ENCODE results near the gene DHX16. TPM values are rescaled to one million over a fixed set of nuclear protein-coding genes. Genes with fewer than 3 reads are reported as not detected.

DHX16 gene
- total and polyA plus RNA-seq, 9 of the 15 experiments (the other 6 are each of a cell fraction or from before 2014, with no cell fraction given), result 14.6 to 66.1 (median 47.5) TPM

DNA sequence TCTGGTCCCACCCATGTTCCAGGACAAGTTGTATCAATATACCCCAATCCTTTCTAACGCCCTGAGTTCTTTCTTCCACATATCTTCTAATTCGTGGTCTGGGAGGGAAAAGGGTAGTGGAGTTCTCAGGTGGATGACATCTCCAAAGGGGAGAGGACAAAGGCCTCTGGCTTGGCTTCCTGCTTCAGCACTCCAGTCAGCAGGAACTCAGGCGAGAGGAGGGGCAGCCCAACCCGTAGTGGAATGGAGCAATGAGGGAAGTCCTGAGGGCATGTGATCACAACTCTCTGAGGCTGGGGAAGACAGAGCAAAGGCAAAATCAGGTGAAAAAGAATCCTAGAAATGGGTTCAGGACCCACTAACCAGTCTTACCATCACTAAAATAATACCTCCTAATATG lies 27.5 kb upstream of the DHX16 start (continued):
- TF ChIP-seq, protein P1, sequence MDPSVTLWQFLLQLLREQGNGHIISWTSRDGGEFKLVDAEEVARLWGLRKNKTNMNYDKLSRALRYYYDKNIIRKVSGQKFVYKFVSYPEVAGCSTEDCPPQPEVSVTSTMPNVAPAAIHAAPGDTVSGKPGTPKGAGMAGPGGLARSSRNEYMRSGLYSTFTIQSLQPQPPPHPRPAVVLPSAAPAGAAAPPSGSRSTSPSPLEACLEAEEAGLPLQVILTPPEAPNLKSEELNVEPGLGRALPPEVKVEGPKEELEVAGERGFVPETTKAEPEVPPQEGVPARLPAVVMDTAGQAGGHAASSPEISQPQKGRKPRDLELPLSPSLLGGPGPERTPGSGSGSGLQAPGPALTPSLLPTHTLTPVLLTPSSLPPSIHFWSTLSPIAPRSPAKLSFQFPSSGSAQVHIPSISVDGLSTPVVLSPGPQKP (CRISPR knock-in tag; IDR thresholded peaks at IDR 0.05), result no peak
- TF ChIP-seq NCOA4 (IDR thresholded peaks at IDR 0.05; ENCODE audit: partially characterized antibody), result no peak
- TF ChIP-seq FOS (IDR thresholded peaks at IDR 0.05; ENCODE audit: extremely low read depth, insufficient read length), result no peak

DNA sequence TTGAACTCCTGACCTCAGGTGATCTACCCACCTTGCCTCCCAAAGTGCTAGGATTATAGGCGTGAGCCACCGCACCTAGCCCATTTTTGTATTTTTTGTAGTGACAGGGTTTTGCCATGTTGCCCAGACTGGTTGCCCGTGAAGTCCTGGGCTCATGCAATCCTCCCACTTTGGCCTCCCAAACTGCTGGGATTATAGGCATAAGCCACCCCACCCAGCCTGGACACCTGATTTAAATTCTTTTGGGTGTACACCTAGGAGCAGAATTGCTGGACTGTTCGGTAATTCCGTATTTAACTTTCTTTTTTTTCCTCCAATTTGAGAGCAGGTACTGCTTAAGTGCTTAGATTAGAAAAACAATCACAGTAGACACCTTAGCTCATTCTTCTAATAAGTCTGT lies 23.6 kb upstream of the DHX16 start:
- no peak overlapping the region for H3K4me3 ChIP-seq
- no peak overlapping the region for H3K4me2 ChIP-seq (ENCODE audit: insufficient read depth, low read length)
- FAIRE-seq, result no peak
- no peaks in the 10 kb centered on the region for H3K9me3 ChIP-seq (replicated peaks; ENCODE audit: control insufficient read depth, insufficient read depth, low read depth, low read length)
- in situ Hi-C loops (cut with MboI), result no loop called here
- H3K27ac ChIP-seq (ENCODE audit: extremely low read depth, low read depth, low read length), result no peak overlapping the region
- peaks cover 13% of the 10 kb centered on the region for H3K36me3 ChIP-seq (ENCODE audit: control insufficient read depth, insufficient read depth, low read length)
- ATAC-seq, result no peak
- no peak overlapping the region for H3K9ac ChIP-seq (ENCODE audit: insufficient read depth in 1 of 2, low read depth in 2 of 2, low read length in 2 of 2)
- no peak for TF ChIP-seq STAG1 (CRISPR knock-in tag; IDR thresholded peaks at IDR 0.05; ENCODE audit: borderline replicate concordance)
- H4K20me1 ChIP-seq (replicated peaks; ENCODE audit: control insufficient read depth, insufficient read depth, low read length), result no peaks in the 10 kb centered on the region
- DNase-seq (ENCODE audit: extremely low read depth in 1 of 4, low spot score in 3 of 4), result no peak
- ChIA-PET POLR2A (interaction anchor here (1.2 to 23.5 kb wide), 3 partner anchors 8 to 81 kb away, joined by 5 to 524 read pairs (median 6); partner anchors contain the start of genes MDC1 and TUBB), CTCF (ENCODE audit: low intra/inter-chr PET ratio) (no interaction called here)
- H3K27me3 ChIP-seq (ENCODE audit: control insufficient read depth in 2 of 2, insufficient read depth in 2 of 2, low read length in 2 of 2), result no peaks in the 10 kb centered on the region
- no TSS peak for BruUV-seq (replicated peaks)
- 79% methylated on average over 5 of the region's 5 CpGs for WGBS (ENCODE audit: insufficient coverage, low coverage, missing lambda C conversion rate)
- no peaks in the 10 kb centered on the region for H3K79me2 ChIP-seq (ENCODE audit: control insufficient read depth, insufficient read depth, low read length)
- no peaks in the 10 kb centered on the region for H3K9me1 ChIP-seq (ENCODE audit: control insufficient read depth, insufficient read depth, low read length)
- intact Hi-C loops (cut with micrococcal nuclease), result no loop called here
- H2AFZ ChIP-seq (ENCODE audit: low read depth, low read length), result no peak overlapping the region
- peaks cover 3 to 6% of the 10 kb centered on the region in 2 experiments; a peak in 4 of 5 replicates for H3K4me1 ChIP-seq (replicated peaks in 1 of 2; ENCODE audit: control insufficient read depth in 2 of 2, insufficient read depth in 2 of 2, low read length in 2 of 2)

All from K562 (cell line).